GM12864 (cell line): ENCODE data around the gene RAD51D.

Source experiments
- DNase-seq: peaks from one replicate; pipeline ENCODE4 v3.0.0-alpha.2; 2011; ENCODE audit warnings: low read depth
- H3K4me3 ChIP-seq: 2 replicates; pipeline ENCODE4 v1.5.1; 2011; ENCODE audit warnings: mild to moderate bottlenecking, low read depth, low read length, control low read depth
- TF ChIP-seq, protein P1 (sequence below): IDR thresholded peaks from 2 replicates; pipeline ENCODE4 v1.5.1; 2011; ENCODE audit warnings: low read depth, mild to moderate bottlenecking, moderate library complexity, low read length, control low read depth, inconsistent platforms; ENCODE audit errors: missing control alignments

Gene RAD51D

DNA sequence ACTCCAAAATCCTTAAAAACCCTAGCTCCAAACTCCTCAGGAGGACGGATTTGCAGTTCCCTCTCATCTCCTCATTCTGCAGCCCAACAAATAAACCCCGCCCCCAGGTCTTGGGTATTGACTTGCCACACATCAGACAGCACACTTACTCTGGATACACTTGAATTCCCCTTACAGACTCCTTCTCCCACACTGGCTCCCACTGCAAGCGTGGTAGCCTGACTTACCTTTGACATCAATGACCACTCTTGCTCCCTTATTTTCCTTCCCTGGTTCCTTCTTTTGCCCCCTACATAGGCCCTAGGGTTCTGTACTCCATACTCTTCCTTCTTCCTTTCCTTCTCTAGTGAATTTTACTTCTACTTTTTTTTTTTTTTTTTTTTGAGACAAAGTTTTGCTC is 63.6 kb downstream of the RAD51D start:
- H3K4me3 ChIP-seq: no peak overlapping the region
- TF ChIP-seq, protein P1, sequence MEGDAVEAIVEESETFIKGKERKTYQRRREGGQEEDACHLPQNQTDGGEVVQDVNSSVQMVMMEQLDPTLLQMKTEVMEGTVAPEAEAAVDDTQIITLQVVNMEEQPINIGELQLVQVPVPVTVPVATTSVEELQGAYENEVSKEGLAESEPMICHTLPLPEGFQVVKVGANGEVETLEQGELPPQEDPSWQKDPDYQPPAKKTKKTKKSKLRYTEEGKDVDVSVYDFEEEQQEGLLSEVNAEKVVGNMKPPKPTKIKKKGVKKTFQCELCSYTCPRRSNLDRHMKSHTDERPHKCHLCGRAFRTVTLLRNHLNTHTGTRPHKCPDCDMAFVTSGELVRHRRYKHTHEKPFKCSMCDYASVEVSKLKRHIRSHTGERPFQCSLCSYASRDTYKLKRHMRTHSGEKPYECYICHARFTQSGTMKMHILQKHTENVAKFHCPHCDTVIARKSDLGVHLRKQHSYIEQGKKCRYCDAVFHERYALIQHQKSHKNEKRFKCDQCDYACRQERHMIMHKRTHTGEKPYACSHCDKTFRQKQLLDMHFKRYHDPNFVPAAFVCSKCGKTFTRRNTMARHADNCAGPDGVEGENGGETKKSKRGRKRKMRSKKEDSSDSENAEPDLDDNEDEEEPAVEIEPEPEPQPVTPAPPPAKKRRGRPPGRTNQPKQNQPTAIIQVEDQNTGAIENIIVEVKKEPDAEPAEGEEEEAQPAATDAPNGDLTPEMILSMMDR: no peak
- no peak for DNase-seq

DNA sequence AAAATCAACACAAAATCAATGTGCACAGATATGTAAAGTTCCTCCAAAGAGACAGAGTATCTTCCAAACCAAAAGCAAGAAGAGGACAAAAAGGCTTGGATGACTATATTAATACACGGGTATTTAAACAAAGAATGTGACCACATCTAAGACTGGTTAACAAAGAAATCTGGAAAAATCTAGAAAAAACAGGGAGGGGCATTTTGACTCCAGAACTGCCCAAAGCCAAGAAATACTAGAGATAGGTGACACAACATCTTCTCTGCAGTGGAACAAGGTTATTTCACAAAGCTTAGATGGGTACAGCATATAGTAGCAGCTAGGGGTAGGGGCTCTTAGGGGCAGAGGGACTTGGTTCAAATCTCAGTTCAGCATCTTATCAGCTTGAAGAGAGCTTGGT is 66.5 kb downstream of the RAD51D start:
- TF ChIP-seq, protein P1: no peak
- no peak overlapping the region for H3K4me3 ChIP-seq
- DNase-seq: no peak

DNA sequence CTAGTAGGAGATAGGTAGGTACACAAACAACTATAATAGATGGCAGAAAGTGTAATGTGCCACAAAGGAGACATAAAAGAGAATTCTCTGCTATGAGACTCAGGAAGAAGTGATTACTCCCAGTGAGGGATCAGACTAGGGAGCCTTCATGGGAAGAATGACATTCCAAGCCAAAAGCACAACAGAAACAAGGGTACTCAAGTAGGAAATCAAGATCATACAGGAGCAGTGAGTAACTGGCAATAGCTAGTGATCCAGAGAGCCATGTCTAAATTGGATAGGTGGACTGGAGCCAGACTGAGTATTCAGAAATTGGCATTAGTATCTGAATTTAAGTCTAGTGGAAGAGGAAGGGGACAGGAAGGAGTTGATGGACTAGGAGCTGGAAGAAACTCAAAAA is 66.9 kb downstream of the RAD51D start:
- DNase-seq: no peak
- TF ChIP-seq, protein P1: no peak
- no peak overlapping the region for H3K4me3 ChIP-seq

DNA sequence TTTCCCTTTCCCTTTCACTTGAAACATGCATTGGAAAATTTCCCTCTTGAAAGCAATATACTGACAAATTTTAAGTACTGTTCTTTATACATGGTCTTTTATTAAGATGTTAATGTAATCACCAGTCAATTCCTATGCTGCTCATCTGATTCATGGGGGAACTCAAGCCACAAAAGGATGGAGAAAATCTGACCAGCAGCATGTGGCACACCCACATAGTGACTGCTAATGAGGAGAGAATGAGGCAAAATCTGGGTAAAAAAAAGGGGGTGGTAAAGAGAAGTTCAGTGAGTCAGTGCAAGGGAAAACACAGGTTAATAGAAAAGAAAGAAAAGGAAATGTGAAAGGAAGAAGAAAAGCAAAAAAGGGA is 67.4 kb downstream of the RAD51D start:
- no peak for DNase-seq
- TF ChIP-seq, protein P1: no peak
- H3K4me3 ChIP-seq: no peak overlapping the region

DNA sequence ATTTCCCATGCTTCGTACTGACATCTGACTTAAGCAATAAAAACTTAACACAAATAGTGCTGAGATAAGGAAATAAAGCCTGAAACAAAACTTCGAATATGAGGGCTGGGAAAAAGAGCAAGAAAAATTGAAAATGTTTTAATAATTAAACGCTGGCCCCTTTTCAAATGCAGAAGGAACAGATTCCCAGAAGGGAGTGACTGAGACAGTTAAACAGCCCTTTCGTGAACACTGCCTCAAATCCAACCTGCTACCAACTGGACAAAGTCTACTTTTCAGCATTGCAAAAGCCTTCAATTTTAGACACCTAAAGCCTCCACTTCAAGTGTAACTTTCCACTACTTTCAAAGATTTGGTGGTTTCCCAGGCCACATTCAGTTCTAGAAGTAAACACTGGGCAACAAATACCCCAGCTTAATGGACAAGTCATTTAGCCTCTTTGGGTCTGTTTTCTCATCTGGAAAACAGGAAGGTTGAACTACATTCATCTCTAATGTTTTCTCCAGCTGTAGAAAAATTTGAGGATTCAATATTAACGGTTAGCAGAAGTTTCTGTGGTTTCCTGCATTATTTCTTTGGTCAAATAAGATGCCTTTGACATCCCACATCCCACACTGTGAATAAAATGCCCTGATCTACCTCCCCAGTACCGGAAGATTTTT is 68.0 kb downstream of the RAD51D start:
- TF ChIP-seq, protein P1: no peak
- peak; percentile 30 for DNase-seq
- no peak overlapping the region; the same call in 1 of the 2 replicates for H3K4me3 ChIP-seq

DNA sequence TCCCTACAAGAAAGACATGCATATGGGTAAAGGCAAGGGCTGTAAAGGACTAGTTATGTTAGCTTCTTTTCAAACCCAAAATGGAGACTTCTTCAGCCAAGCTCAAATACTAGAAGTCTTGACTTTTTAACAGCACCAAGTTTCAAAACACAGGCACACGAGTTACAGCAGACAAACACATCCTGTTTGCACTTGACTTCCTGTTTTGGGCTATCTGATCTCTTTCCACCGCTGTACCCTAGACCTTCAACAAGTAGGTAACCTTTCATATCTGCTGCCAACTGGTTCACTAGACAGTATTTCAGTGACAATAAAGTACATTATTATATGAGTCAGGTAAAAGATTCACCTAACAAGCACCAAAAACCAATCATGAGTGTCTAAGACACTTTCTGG is 68.5 kb downstream of the RAD51D start:
- DNase-seq: peak; percentile 76
- H3K4me3 ChIP-seq: no peak overlapping the region; the same call in 1 of the 2 replicates
- TF ChIP-seq, protein P1: no peak

DNA sequence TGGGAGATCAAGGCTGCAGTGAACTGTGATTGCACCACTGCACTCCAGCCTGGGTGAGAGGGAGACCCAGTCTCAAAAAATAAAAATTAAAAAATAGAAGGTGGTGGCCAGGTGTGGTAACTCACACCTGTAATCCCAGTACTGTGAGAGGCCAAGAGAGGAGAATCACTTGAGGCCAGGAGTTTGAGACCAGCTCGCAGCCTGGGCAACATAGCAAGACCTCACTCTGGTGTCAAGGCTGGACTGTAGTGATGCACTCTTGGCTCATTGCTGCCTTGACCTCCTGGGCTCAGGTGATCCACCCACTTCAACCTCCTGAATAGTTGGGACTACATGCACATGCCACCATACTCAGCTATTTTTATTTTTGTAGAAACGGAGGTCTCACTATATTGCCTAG is 69.5 kb downstream of the RAD51D start:
- DNase-seq: no peak
- H3K4me3 ChIP-seq: no peak overlapping the region
- TF ChIP-seq, protein P1: no peak
